Activated CD4-positive, alpha-beta T cell treated with anti-CD3 and anti-CD28 coated beads, Interleukin-2, amount 50 U/mL, for 48 hours (primary cell): ENCODE data around the gene CLDN9.

ENCODE experiments used
- DNase-seq, 2 experiments: peaks; one replicate each; pipeline ENCODE4 v3.0.0-alpha.2; 2020

CLDN9 gene

DNA sequence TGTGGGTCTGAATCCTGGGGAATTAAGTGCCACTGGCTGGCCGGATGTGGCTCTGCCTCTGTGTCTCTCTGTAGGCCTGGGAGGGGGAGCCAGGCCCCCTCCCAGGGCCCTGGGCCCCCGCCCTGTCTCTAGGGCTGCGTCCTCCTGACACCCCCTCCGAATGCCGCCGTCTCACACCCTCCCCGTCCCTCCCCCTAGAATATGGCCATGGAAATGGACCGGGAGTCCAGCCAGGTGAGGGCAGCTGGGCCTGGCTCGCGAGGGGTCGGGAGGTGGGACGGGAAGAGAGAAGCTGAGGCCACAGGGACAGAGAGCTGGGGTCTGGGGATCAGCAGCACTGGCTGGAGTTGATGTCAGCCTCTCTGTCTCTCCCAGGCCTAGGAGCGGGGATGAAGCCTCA is 16.4 kb upstream of the CLDN9 start:
- DNase-seq: no peak

DNA sequence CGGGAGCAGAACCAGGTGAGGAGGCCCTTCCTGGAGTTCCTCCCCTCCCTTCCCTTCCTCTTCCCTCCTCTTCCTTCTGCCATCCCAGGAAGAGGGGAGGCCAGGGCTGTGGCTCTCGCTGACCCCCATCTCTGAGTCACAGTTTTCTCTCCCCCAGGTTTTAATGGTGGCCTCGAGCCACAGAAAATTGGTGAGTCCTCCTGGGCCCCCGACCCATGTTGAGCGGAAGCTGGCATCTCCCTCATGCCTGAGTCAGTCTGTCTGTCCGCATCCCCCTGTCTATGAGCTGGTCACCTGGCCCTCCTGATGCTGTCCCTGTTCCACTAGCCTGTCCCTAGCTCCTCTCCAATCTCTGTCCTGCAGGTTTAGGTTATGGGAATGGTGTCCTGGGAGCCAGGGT is 12.8 kb upstream of the CLDN9 start:
- DNase-seq: no peak

DNA sequence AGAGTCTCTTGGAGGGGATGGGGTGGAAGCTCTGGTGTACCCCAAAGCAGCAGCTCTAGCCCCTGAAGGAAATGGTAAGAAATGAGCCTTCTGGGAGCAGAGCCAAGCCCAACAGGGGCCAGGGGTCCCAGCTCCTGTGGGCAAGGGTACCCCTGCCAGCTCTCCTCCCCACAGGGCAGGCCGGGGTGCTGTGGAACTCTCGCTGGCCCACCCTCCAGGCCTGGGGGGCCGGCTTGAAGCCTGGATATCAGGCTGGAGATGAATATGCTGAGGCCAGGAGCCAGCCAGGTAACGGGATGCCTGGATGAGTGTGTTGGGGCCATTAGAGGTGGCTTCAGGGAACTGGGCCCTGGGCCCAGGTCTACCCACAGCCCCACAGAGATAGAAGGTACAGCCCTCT is 12.2 kb upstream of the CLDN9 start:
- DNase-seq: no peak

DNA sequence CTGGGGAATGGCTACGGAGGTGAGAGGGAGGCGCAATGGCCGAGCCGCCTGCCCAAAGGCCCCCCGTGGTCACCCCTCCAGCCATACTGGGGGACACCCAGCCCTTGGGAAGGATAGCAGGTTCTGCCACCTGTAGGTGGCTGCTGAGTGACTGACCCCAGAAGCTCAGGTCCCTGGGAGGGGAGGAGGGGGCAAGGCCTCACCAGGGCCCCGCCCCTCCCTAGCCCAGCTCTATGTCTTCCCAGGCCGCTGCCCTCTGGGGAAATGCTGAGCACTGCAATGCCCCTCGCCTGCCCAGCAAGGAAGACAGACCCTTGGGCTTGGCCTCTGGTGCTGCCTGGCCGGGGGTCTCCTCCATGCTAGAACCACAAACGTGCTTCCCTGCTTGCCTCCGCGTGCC is 11.4 kb upstream of the CLDN9 start:
- no peak for DNase-seq

DNA sequence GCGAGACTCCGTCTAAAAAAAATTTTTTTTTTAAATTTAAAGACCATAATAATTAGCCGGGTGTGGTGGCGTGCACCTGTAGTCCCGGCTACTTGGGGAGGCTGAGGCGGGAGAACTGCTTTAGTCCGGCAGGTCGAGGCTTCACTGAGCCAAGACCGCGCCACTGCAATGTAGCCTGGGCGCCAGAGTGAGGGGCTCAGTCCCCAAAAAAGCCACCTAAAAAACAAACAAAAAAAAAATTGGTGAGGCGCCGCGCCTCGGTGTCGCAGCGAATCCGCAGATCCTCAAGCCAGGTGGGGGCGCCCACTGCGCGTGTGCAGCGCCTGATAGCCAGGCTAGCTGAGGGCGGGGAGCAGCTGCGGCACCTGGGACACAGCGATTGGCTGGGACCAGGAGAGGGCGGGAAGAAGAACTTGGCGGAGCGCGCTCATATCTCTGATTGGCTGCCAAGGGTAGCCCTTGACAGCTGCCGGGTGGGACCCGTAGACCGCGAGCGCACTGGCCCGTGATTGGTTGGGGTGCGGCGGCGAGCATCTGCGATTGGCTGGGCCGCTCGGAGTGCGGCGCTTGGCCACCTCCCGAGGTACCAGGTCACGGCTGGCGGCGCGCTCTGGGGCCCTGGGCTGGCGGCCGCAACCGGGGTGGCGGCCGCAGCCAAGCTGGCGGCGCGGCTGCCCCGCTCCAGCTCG is 9.0 kb upstream of the CLDN9 start:
- peak; percentile 96 to 97 for DNase-seq

GRCh38 chr16:3004319-3004718 is 8.4 kb upstream of the CLDN9 start:
- DNase-seq: peak in 1 of 2 experiments; percentile 25

- no peak for DNase-seq
Observed at GRCh38 chr16:3004781-3005284, 7.9 kb upstream of the CLDN9 start.

GRCh38 chr16:3007059-3007956 is 5.4 kb upstream of the CLDN9 start:
- no peak for DNase-seq

DNA sequence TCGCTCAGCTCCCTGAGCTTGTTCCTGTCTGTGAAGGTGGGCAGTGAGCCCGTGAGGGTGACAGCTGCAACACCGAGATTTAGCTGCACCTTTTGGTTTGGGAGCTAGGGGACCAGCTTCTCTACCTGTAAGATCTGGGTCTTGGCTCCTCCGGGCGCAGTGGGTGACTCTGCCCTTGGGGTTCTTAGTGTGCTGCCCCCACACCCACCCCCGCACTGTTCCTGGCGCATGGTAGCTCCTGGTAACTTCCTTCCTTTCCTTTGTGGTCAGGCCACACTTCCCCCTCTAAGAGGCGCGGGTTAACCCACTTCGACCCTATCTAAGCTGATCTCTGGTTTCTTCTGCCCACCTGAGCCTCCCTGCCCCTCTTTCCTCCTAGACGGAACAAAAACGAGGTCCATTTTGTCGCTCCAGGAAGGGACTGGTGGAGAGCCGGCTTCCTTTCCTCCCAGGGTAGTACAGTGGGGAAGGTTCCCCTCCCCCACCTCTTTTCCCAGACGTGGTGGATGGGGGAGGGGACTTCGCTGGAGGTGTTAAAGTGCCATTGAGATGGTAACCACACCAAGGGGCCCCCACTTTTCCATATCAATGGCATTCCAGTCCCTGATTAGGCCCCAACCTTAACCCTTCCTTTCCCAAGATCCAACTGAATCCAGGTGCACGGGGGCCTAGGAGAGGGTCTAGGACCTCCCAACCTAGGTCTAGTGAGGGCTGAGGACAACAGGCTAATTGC is 4.6 kb upstream of the CLDN9 start:
- DNase-seq: no peak

DNA sequence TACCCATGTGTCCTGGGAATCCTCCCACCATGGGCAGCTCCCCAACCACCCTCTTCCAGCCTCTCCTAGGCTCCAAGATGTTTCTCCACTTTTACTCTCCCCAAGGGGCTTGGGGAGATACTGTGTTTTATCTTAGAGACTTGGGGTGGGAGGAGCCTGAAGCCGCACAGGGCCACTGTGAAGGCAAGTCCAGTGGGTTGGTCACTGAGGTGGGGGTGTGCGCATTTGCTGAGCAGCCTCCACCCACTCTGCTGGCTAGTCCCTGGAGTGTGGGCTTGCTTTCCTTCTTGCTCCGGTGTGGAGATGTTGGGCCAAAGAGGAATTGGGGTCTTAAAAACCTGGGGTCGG is 4.1 kb upstream of the CLDN9 start:
- DNase-seq: no peak

DNA sequence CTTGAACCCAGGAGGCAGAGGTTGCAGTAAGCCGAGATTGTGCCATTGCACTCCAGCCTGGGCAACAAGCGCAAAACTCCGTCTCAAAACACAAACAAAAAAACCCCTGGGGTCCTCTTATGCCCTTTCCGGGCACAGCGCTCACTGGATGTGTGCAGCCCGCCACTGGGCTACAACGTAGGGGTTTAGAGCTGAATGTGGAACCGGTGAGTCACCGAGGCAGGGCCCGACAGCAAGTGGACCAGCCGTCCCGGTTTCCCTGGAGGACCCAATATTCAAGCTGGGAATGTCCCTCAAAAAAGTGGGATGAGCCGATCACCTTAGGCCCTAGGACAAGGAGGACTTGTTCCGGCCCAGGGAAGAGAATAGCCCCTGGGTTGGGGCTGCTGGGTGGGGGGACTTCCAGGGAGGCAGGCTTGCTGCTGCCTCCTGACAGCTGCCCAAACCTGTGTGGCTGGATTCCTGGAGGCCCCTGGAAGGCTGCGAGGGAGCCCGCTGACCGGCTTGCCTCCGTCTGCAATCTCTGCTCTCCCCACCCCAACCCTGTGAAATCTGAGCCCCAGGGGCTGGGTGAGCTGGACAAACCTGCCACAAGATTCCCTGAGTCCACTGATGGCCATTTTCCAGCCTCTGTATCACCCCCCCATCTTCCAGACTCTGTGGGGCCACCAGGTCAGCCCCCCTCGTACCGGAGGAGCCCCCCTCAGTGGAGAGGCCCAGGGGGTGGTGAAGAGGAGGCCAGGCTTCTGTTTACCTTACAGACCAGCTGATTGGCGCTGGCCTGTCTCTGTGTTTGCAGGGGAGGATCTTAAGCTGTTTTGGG is 2.9 kb upstream of the CLDN9 start:
- DNase-seq: no peak

DNA sequence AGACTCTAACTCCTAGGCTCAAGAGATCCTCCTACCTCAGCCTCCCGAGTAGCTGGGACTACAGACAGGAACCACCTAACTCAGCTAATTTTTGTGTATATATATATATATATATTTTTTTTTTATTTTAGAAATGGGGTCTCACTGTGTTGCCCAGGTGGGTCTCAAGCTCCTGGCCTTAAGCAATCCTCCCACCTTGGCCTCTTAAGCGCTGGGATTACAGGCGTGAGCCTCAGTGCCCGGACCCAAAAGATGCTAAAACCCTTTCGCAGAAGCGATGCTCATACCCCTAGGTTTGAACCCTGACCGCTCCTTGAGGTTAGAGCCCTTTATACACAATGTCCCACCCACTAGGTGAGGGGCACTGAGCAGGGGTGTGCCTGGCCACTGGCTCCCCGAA is 2.2 kb upstream of the CLDN9 start:
- DNase-seq: no peak

DNA sequence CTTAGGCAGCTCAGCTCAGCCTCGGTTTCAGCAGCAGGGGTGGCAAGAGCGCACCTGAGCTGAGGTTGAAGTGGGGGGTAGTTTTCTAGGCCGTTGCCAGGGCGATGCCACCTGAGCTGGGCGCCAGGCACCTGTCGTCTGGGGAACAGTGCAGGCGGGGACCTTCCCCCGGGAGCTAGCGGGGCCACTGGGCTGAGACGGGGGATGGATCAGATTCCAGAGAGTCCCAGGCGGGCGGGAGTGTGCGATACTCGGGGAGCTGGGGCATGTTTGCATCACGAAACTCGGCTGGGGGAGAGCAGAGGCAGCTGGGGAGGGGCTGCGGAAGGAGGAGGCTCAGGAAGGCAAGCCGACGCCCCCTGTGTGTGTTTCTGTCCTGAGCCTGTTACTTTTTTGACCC is 477 bp upstream of the CLDN9 start:
- DNase-seq: no peak

- DNase-seq: no peak
Observed at GRCh38 chr16:3013491-3013951, 798 bp downstream of the CLDN9 start.

- no peak for DNase-seq
Observed at GRCh38 chr16:3013998-3014690, 1.4 kb downstream of the CLDN9 start.

DNA sequence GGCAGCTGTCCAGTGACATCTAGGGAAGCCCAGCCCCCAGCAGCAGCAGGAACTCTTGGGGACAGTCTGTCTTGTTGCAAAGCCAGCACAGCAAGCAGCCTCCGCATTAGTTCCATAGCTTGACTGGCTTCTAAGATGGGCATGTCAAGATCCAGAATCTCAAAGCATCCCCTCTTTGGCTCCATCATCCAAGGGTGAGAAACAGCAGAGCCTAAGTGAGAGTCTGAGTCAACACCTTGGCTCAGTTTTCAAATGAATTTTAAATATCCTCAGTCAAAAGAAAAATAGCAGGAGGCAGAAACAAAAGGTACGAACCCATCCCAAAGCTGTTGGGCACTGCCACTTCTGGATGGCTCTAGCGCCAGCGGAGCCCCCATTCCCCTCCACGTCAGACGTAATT is 2.2 kb downstream of the CLDN9 start:
- no peak for DNase-seq

DNA sequence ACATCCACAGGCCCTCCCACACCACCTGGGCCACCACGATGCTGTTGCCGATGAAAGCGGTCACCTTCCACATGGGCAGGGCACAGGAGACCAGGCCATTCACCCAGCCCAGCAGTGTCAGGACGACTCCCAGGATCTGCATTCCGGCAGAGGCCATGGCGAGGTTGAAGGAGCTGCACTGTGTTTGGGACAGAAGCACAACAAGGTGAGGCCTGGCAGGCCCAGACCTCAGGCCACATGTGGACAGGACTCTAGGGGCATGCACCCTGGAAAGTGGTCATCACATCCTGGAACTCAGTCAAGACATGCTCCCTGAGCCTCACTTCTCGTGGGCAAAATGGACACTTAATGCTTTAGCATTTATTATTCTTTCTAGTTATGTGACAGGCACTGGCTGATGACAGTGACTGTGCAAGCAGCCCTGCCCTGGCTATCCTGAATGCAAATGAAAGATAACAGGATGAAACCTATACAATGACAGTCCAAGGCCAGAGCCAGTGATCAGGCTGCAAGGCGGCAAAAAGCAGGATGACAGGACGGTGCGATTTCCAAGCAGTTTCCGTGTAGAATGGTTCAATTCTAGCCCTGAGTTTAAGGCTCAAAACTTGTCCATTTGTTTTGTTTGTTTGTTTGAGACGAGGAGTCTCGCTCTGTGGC is 3.3 kb downstream of the CLDN9 start:
- DNase-seq: no peak

- no peak for DNase-seq
Observed at GRCh38 chr16:3017344-3017743, 4.6 kb downstream of the CLDN9 start.

GRCh38 chr16:3017794-3018506 is 5.2 kb downstream of the CLDN9 start, which contains the start of gene CLDN6:
Gene CLDN6, minus strand, starts transcription at chr16:3018183. Its CDS starts 2,162 bp downstream, at chr16:3016021.
- peak; percentile 43 to 55 for DNase-seq

- no peak for DNase-seq
Observed at GRCh38 chr16:3019594-3020246, 7.0 kb downstream of the CLDN9 start.
